ENCODE data around the gene ANKRD55. TPM values are rescaled to one million over a fixed set of nuclear protein-coding genes. Genes with fewer than 3 reads are reported as not detected.

Gene ANKRD55
- total and polyA plus RNA-seq, 2 of the 8 experiments (the other 6 are each of a cell fraction or from before 2014, with no cell fraction given), result not detected

DNA sequence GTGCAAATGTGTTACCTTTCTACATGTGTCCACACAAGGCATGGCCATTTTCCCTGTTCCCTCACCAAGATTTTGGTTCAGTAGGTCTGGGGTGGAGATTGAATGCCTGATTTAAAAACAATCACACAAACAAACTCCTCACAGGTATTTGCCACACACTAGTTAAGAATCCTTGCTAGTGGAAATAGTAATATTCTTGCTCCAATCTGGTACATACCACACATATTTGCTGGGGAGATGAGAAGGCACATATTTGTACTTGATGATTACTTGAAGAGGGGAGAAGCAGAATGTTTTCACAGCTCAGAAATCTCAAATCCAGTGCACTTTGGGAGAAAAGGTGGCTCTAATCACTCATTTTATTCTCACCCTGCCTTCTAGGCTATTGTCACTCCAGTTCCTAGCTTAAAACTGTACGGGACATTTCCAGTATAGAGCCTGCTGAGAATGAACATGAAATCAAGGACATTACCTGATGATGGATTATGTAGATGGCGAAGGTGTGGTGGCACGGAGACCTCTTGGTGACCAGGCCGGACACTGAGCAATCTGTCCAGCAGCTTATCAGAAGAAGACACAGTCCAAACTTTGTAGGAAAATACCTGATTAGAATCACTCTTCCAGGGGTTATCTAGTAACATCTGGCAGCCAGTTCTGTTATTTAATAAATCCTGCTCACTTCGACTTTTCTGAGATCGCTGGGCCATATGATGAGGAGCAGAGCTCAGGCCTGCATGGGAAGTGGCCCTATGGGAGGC is 122.3 kb downstream of the ANKRD55 start (continued):
- TF ChIP-seq CTCF (IDR thresholded peaks at IDR 0.05; ENCODE audit: control extremely low read depth in 1 of 3, insufficient read depth in 1 of 3, low read depth in 1 of 3, low read length in 3 of 3), result no peak
